Endodermal cell (in vitro differentiated cells): ENCODE measurements around the gene TMEM273. TPM values are rescaled to one million over a fixed set of nuclear protein-coding genes. Genes with fewer than 3 reads are reported as not detected.

Source experiments
- DNase-seq: peaks from one replicate; pipeline ENCODE4 v3.0.0-alpha.2; 2017
- H3K27ac ChIP-seq: 2 replicates; pipeline ENCODE4 v1.5.1; 2013; ENCODE audit warnings: mild to moderate bottlenecking, low read depth, low read length, moderate library complexity
- H3K27me3 ChIP-seq: 2 replicates; pipeline ENCODE4 v1.6.1; 2013; ENCODE audit warnings: mild to moderate bottlenecking, low read length, moderate library complexity; ENCODE audit not compliant: insufficient read depth, control insufficient read depth, poor library complexity, severe bottlenecking
- H3K36me3 ChIP-seq: 2 replicates; pipeline ENCODE4 v1.7.0; 2013; ENCODE audit warnings: mild to moderate bottlenecking, low read length, moderate library complexity; ENCODE audit not compliant: control insufficient read depth, insufficient read depth
- H3K4me1 ChIP-seq: one replicate; pipeline ENCODE4 v1.7.0; 2013; ENCODE audit warnings: low read length; ENCODE audit not compliant: control insufficient read depth, insufficient read depth
- H3K4me3 ChIP-seq: 2 replicates; pipeline ENCODE4 v1.5.1; 2013; ENCODE audit warnings: mild to moderate bottlenecking, low read length, moderate library complexity
- H3K9ac ChIP-seq: 2 replicates; pipeline ENCODE4 v1.6.1; 2013; ENCODE audit warnings: mild to moderate bottlenecking, low read length, moderate library complexity; ENCODE audit not compliant: poor library complexity, severe bottlenecking; ENCODE audit errors: extremely low read depth
- H3K9me3 ChIP-seq: 2 replicates; pipeline ENCODE4 v1.6.1; 2013; ENCODE audit warnings: mild to moderate bottlenecking, low read length, moderate library complexity; ENCODE audit not compliant: control insufficient read depth
- H3K27ac Mint-ChIP-seq: 2 replicates; pipeline ENCODE4 v1.8.0; 2020; ENCODE audit warnings: mixed read lengths
- H3K27me3 Mint-ChIP-seq: 2 replicates; pipeline ENCODE4 v1.8.0; 2021; ENCODE audit warnings: mild to moderate bottlenecking, mixed read lengths; ENCODE audit not compliant: insufficient read depth
- H3K36me3 Mint-ChIP-seq: 2 replicates; pipeline ENCODE4 v1.8.0; 2020; ENCODE audit warnings: low read depth, mixed read lengths
- H3K4me1 Mint-ChIP-seq: 2 replicates; pipeline ENCODE4 v1.8.0; 2020; ENCODE audit warnings: mixed read lengths
- H3K4me3 Mint-ChIP-seq: 2 replicates; pipeline ENCODE4 v1.8.0; 2020; ENCODE audit warnings: mild to moderate bottlenecking, moderate library complexity, mixed read lengths
- H3K9me3 Mint-ChIP-seq: 2 replicates; pipeline ENCODE4 v1.8.0; 2020; ENCODE audit warnings: mild to moderate bottlenecking, mixed read lengths
- CTCF ChIP-seq: fragments of 200-600 bp; sonication (generic); conservative IDR thresholded peaks from 2 replicates; pipeline ENCODE4 v1.5.0; 2021; ENCODE audit warnings: antibody characterized with exemption, mild to moderate bottlenecking
- WGBS, 2 experiments: methylation state at CpG; one replicate each; pipeline versions ENCODE4 v1.1.5 to v1.1.7; 2013; ENCODE audit warnings: missing lambda C conversion rate in 2 of 2, mixed read lengths in 1 of 2; ENCODE audit not compliant: insufficient coverage in 1 of 2, insufficient read length in 1 of 2; 5-methylcytosine and 5-hydroxymethylcytosine counted together
- total RNA-seq, 2 donors: library from RNA; stranded (reverse); fragmentation: NEBNext Ultra II Directional in 1 of 2; extraction: Animal tissue kit (Norgen Biotek cat#: 25700) in 1 of 2; gene quantifications; 2 replicates in 1 of 2; 3 replicates in 1 of 2; pipeline ENCODE4 v1.2.1, GENCODE V29; 2021

TMEM273 gene
- total RNA-seq, 2 donors from 2014 or later, result not detected

- no peaks in the 10 kb centered on the region for H3K4me1 ChIP-seq
- H3K27ac ChIP-seq, result no peak overlapping the region
- no peaks in the 10 kb centered on the region for H3K36me3 ChIP-seq
- peaks cover 2% of the 10 kb centered on the region for H3K9me3 Mint-ChIP-seq
- no peaks in the 10 kb centered on the region for H3K36me3 Mint-ChIP-seq
- no peak for DNase-seq
- no peak overlapping the region for H3K4me3 ChIP-seq
- peaks cover 19% of the 10 kb centered on the region for H3K27me3 ChIP-seq
- peaks cover 1% of the 10 kb centered on the region for H3K4me1 Mint-ChIP-seq
- peaks cover 19% of the 10 kb centered on the region for H3K27me3 Mint-ChIP-seq
- no peak overlapping the region for H3K4me3 Mint-ChIP-seq
- WGBS, 2 experiments, result 88 to 100% methylated on average over 1 to 3 of the region's 3 CpGs
- H3K9me3 ChIP-seq, result no peaks in the 10 kb centered on the region
- TF ChIP-seq CTCF, result no peak
- H3K27ac Mint-ChIP-seq, result no peak overlapping the region
- no peak overlapping the region for H3K9ac ChIP-seq
Measured at GRCh38 chr10:49207113-49207512, 18.9 kb upstream of the TMEM273 start.

- H3K9ac ChIP-seq, result no peak overlapping the region
- Mint-ChIP-seq H3K36me3 (no peaks in the 10 kb centered on the region), H3K9me3 (peaks cover 2% of the 10 kb centered on the region), H3K27ac (no peak overlapping the region), H3K4me1 (no peaks in the 10 kb centered on the region), H3K27me3 (peaks cover 12% of the 10 kb centered on the region), H3K4me3 (no peak overlapping the region)
- H3K27me3 ChIP-seq, result peaks cover 11% of the 10 kb centered on the region
- no peaks in the 10 kb centered on the region for H3K36me3 ChIP-seq
- no peaks in the 10 kb centered on the region for H3K4me1 ChIP-seq
- DNase-seq, result no peak
- no peak overlapping the region for H3K4me3 ChIP-seq
- WGBS, 2 experiments, result 67 to 80% methylated on average over 1 to 3 of the region's 3 CpGs
- no peak for TF ChIP-seq CTCF
- no peak overlapping the region for H3K27ac ChIP-seq
- H3K9me3 ChIP-seq, result no peaks in the 10 kb centered on the region
Measured at GRCh38 chr10:49205206-49205605, 17.0 kb upstream of the TMEM273 start.

GRCh38 chr10:49204119-49204518, 15.9 kb upstream of the TMEM273 start:
- no peaks in the 10 kb centered on the region for H3K36me3 ChIP-seq
- H3K9me3 ChIP-seq, result no peaks in the 10 kb centered on the region
- 79 to 86% methylated on average over 1 of the region's 1 CpG for WGBS, 2 experiments
- Mint-ChIP-seq H3K27ac (no peak overlapping the region), H3K27me3 (peaks cover 12% of the 10 kb centered on the region), H3K4me1 (no peaks in the 10 kb centered on the region), H3K4me3 (no peak overlapping the region), H3K9me3 (peaks cover 2% of the 10 kb centered on the region), H3K36me3 (no peaks in the 10 kb centered on the region)
- H3K4me3 ChIP-seq, result no peak overlapping the region
- H3K9ac ChIP-seq, result no peak overlapping the region
- no peak for DNase-seq
- H3K27me3 ChIP-seq, result peaks cover 11% of the 10 kb centered on the region
- no peaks in the 10 kb centered on the region for H3K4me1 ChIP-seq
- TF ChIP-seq CTCF, result no peak
- H3K27ac ChIP-seq, result no peak overlapping the region
